GM12891 (cell line): ENCODE data around the gene WDFY1.
"Not testable (repeated sequence)": the region's sequence is repeated elsewhere in the genome, so short reads cannot be mapped to it uniquely, and the experiment has no call there.

Experiments used
- PAX5 ChIP-seq: IDR thresholded peaks from 2 replicates; pipeline ENCODE4 v1.6.1; 2011; ENCODE audit warnings: low read length, moderate library complexity, mild to moderate bottlenecking; ENCODE audit not compliant: insufficient read depth, severe bottlenecking
- POLR2A ChIP-seq: IDR thresholded peaks from 2 replicates; pipeline ENCODE4 v1.6.1; 2011; ENCODE audit warnings: low read depth, low read length, control low read depth
- POLR2AphosphoS5 ChIP-seq: IDR thresholded peaks from 2 replicates; pipeline ENCODE4 v1.6.1; 2011; ENCODE audit warnings: low read depth, low read length, control low read depth
- POU2F2 ChIP-seq: IDR thresholded peaks from 2 replicates; pipeline ENCODE4 v1.6.1; 2011; ENCODE audit warnings: low read depth, mild to moderate bottlenecking, control low read depth, low read length, moderate library complexity
- SPI1 ChIP-seq: IDR thresholded peaks from 2 replicates; pipeline ENCODE4 v1.6.1; 2011; ENCODE audit warnings: low read depth, low read length, control low read depth
- TAF1 ChIP-seq: IDR thresholded peaks from 2 replicates; pipeline ENCODE4 v1.6.1; 2011; ENCODE audit warnings: low read depth, low read length, control low read depth

DNA sequence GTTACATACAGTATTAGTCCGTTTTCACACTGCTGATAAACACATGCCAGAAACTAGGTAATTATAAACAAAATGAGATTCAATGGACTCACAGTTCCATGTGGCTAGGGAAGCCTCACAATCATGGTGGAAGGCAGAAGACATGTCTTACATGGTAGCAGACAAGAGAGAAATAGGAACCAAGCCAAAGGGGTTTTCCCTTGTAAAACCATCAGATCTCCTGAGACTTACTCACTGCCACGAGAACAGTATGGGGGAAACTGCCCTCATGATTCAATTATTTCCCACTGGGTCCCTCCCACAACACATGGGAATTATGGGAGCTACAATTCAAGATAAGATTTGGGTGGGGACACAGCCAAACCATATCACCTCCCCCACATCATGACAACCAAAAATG lies 5.7 kb downstream of the WDFY1 start:
- TF ChIP-seq POLR2AphosphoS5, POLR2A, TAF1, SPI1, POU2F2, PAX5: not testable (repeated sequence)
